K562 (cell line): ENCODE measurements around the gene OTULIN. TPM values are rescaled to one million over a fixed set of nuclear protein-coding genes. Genes with fewer than 3 reads are reported as not detected.

Experiments
- BRCA1 ChIP-seq, 2 experiments: fragments of 450-650 bp in 1 of 2; sonication (generic) in 1 of 2; formaldehyde crosslinking in 1 of 2; IDR thresholded peaks; 2 replicates each; pipeline versions ENCODE4 v1.5.0 to v1.6.1; 2017 to 2020; ENCODE audit warnings: mild to moderate bottlenecking in 1 of 2, missing genetic modification reagents in 1 of 2
- CBX5 ChIP-seq: IDR thresholded peaks from 2 replicates; pipeline ENCODE4 v1.6.1; 2014; ENCODE audit warnings: low read depth, borderline replicate concordance
- ELK3 ChIP-seq: fragments of 450-650 bp; formaldehyde crosslinking; IDR thresholded peaks from 2 replicates; pipeline ENCODE4 v1.4.0; 2020; ENCODE audit warnings: mild to moderate bottlenecking
- EP400 ChIP-seq: fragments of 450-650 bp; IDR thresholded peaks from 2 replicates; pipeline ENCODE4 v1.6.1; 2017; ENCODE audit warnings: antibody characterized with exemption, mild to moderate bottlenecking, moderate library complexity
- FOXK2 ChIP-seq, 2 experiments: fragments of 450-650 bp; IDR thresholded peaks in 1 of 2; conservative IDR thresholded peaks in 1 of 2; 2 replicates each; pipeline ENCODE4 v1.6.1; 2016; ENCODE audit warnings: low read depth in 2 of 2, mild to moderate bottlenecking in 1 of 2
- HBP1 ChIP-seq: fragments of 450-650 bp; formaldehyde crosslinking; IDR thresholded peaks from 2 replicates; pipeline ENCODE4 v1.4.0; 2022; ENCODE audit warnings: missing genetic modification characterization
- HMGN3 ChIP-seq: IDR thresholded peaks from 2 replicates; pipeline ENCODE4 v1.6.1; 2011; ENCODE audit warnings: borderline replicate concordance, low read depth, mild to moderate bottlenecking, mixed read lengths, low read length; ENCODE audit not compliant: insufficient read length; ENCODE audit errors: extremely low read depth
- HNRNPH1 ChIP-seq: fragments of 200-400 bp; formaldehyde crosslinking; optimal IDR thresholded peaks from 2 replicates; pipeline ENCODE3; 2017; ENCODE audit warnings: low read depth, mild to moderate bottlenecking, low read length, moderate library complexity
- HNRNPUL1 ChIP-seq: fragments of 200-400 bp; formaldehyde crosslinking; IDR thresholded peaks from 2 replicates; pipeline ENCODE4 v1.6.1; 2017; ENCODE audit warnings: low read length
- NFATC3 ChIP-seq: fragments of 450-650 bp; IDR thresholded peaks from 2 replicates; pipeline ENCODE4 v1.6.1; 2017; ENCODE audit warnings: mild to moderate bottlenecking
- OTX1 ChIP-seq: fragments of 450-650 bp; formaldehyde crosslinking; IDR thresholded peaks from 2 replicates; pipeline ENCODE4 v1.4.0; 2022; ENCODE audit warnings: mild to moderate bottlenecking
- POLR2B ChIP-seq: fragments of 450-650 bp; IDR thresholded peaks from 2 replicates; pipeline ENCODE4 v1.6.1; 2018; ENCODE audit warnings: low read depth; ENCODE audit not compliant: partially characterized antibody
- PREB ChIP-seq: sonication (generic); formaldehyde crosslinking; IDR thresholded peaks from 2 replicates; pipeline ENCODE4 v1.8.1; 2023; ENCODE audit warnings: mild to moderate bottlenecking, missing genetic modification reagents
- TAL1 ChIP-seq: fragments of 450-650 bp; IDR thresholded peaks from 2 replicates; pipeline ENCODE4 v1.6.1; 2016; ENCODE audit warnings: mild to moderate bottlenecking
- TARDBP ChIP-seq: fragments of 450-650 bp; IDR thresholded peaks from 2 replicates; pipeline ENCODE4 v1.6.1; 2016
- TBP ChIP-seq: optimal IDR thresholded peaks from 2 replicates; pipeline ENCODE3; 2011; ENCODE audit warnings: low read depth, low read length, improper control_type of control experiment
- ZBTB1 ChIP-seq: sonication (generic); formaldehyde crosslinking; IDR thresholded peaks from 2 replicates; pipeline ENCODE4 v1.8.1; 2023; ENCODE audit warnings: missing genetic modification reagents, low read depth, mild to moderate bottlenecking, borderline replicate concordance
- ZKSCAN3 ChIP-seq: fragments of 250-450 bp; sonication (Bioruptor Pico); IDR thresholded peaks from 2 replicates; pipeline ENCODE4 v1.4.0; 2020
- ZNF232 ChIP-seq: sonication (generic); formaldehyde crosslinking; IDR thresholded peaks from 2 replicates; pipeline ENCODE4 v1.8.0; 2022; ENCODE audit warnings: mild to moderate bottlenecking, missing genetic modification reagents
- ZNF444 ChIP-seq: fragments of 250-450 bp; sonication (Bioruptor Pico); IDR thresholded peaks from 2 replicates; pipeline ENCODE4 v1.4.0; 2020; ENCODE audit warnings: mild to moderate bottlenecking, moderate library complexity
- polyA plus RNA-seq, 8 experiments: library from polyadenylated mRNA; depleted of rRNA in 4 of 8; stranded (reverse) in 5 of 8; unstranded in 3 of 8; fragments of >200 nt; fragmentation: Nextera tagmentation in 2 of 8; fragmentation: Illumina TruSeq in 1 of 8; extraction: Ambion mirVana in 2 of 8; extraction: Trizol in 1 of 8; gene quantifications; 2 replicates each; pipeline versions ENCODE4 v1.2.1 to v1.2.3, GENCODE V29; 2011 to 2014; ENCODE audit warnings: inconsistent platforms in 1 of 8, missing spikeins in 1 of 8
- total RNA-seq, 7 experiments: library from RNA; depleted of rRNA in 6 of 7; stranded (reverse); fragments of >200 nt in 6 of 7; fragmentation: Illumina TruSeq in 2 of 7; extraction: Trizol in 2 of 7; gene quantifications; 2 replicates each; pipeline versions ENCODE4 v1.2.1 to v1.2.3, GENCODE V29; 2011 to 2021; ENCODE audit warnings: low replicate concordance in 1 of 7
- TF ChIP-seq, protein P1 (sequence below): fragments of 250-450 bp; sonication (Bioruptor Pico); IDR thresholded peaks from 2 replicates; pipeline ENCODE4 v1.8.0; 2021; ENCODE audit warnings: borderline replicate concordance, mild to moderate bottlenecking, moderate library complexity; ENCODE audit not compliant: poor library complexity, severe bottlenecking
- TF ChIP-seq, protein P2 (sequence below): fragments of 450-650 bp; IDR thresholded peaks from 2 replicates; pipeline ENCODE4 v1.6.1; 2016; ENCODE audit warnings: mild to moderate bottlenecking

OTULIN gene
- total and polyA plus RNA-seq, 9 of the 15 experiments (the other 6 are each of a cell fraction or from before 2014, with no cell fraction given): 3.3 to 33.6 (median 20.1) TPM

DNA sequence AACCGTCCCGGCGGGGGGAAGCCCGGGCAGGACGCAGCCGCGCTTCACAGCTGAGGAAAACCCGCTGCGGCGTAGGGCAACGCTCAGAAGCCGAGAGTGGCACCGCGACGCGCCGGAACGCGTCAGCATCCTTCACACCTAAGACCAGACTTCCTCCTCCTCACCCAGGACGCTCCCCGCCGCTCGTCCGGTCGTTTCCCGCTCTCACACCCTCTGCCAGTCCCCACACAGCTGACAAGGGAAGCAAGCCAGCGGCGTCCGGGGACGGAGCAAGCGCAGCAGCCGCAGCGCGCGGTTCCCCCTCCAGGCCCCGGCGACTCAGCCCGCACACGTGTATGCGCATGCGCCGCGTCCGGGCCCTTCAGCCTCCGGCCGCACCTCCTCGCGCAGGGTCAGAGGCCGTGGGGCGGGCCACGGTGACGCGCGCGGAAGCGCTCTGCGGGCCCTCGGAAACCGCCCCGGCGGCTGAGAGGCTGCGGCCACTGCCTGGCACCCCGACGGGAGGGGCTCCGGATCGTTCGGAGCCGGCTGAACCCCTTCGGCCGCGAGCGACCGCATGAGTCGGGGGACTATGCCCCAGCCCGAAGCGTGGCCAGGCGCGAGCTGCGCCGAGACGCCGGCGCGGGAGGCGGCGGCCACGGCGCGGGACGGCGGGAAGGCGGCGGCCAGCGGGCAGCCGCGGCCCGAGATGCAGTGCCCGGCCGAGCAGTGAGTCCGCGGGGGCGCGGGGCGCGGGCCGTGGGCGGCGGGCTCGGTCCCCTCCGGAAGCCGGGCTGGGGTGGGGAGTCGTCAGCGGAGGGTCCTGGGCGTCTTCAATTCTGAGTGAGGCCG lies at the start of gene OTULIN (continued):
- no peak for TF ChIP-seq ELK3
- TF ChIP-seq TBP: peak; percentile 69
- peak; percentile 46; the same call in 1 of the 2 replicates for TF ChIP-seq EP400
- TF ChIP-seq, protein P1, sequence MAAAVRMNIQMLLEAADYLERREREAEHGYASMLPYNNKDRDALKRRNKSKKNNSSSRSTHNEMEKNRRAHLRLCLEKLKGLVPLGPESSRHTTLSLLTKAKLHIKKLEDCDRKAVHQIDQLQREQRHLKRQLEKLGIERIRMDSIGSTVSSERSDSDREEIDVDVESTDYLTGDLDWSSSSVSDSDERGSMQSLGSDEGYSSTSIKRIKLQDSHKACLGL: no peak
- no peak for TF ChIP-seq BRCA1 (IDR thresholded peaks at IDR 0.05)
- no peak for TF ChIP-seq BRCA1 (CRISPR knock-in tag; IDR thresholded peaks at IDR 0.05)
- TF ChIP-seq OTX1 (CRISPR knock-in tag): no peak
- no peak for TF ChIP-seq HNRNPUL1
- TF ChIP-seq HMGN3: peak; percentile 74
- no peak for TF ChIP-seq ZNF444
- TF ChIP-seq, protein P2, sequence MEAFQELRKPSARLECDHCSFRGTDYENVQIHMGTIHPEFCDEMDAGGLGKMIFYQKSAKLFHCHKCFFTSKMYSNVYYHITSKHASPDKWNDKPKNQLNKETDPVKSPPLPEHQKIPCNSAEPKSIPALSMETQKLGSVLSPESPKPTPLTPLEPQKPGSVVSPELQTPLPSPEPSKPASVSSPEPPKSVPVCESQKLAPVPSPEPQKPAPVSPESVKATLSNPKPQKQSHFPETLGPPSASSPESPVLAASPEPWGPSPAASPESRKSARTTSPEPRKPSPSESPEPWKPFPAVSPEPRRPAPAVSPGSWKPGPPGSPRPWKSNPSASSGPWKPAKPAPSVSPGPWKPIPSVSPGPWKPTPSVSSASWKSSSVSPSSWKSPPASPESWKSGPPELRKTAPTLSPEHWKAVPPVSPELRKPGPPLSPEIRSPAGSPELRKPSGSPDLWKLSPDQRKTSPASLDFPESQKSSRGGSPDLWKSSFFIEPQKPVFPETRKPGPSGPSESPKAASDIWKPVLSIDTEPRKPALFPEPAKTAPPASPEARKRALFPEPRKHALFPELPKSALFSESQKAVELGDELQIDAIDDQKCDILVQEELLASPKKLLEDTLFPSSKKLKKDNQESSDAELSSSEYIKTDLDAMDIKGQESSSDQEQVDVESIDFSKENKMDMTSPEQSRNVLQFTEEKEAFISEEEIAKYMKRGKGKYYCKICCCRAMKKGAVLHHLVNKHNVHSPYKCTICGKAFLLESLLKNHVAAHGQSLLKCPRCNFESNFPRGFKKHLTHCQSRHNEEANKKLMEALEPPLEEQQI: no peak
- TF ChIP-seq TAL1: no peak
- TF ChIP-seq HNRNPH1: no peak
- no peak for TF ChIP-seq NFATC3
- TF ChIP-seq ZBTB1 (CRISPR knock-in tag): peak; percentile 60; the same call in 1 of the 2 replicates
- TF ChIP-seq POLR2B: peak; percentile 94
- peak in 1 of 2 experiments; percentile 15; a peak in 1 of 4 replicates for TF ChIP-seq FOXK2 (conservative IDR thresholded peaks at IDR 0.05 in 1 of 2, IDR thresholded peaks at IDR 0.05 in 1 of 2; ENCODE audit: low read depth in 2 of 2)
- TF ChIP-seq ZNF232 (CRISPR knock-in tag): no peak
- TF ChIP-seq PREB: no peak
- peak; percentile 74; the same call in 1 of the 2 replicates for TF ChIP-seq TARDBP
- TF ChIP-seq HBP1: 0 out of 2 replicates have a peak, but pooled peaks have one; percentile 57
- no peak for TF ChIP-seq ZKSCAN3 (CRISPR knock-in tag)
- no peak for TF ChIP-seq CBX5
